Esophagus muscularis mucosa (tissue), 4 donors: Measurements from ENCODE around the gene CTU2. TPM values are rescaled to one million over a fixed set of nuclear protein-coding genes. Genes with fewer than 3 reads are reported as not detected.

Experiments used
- DNase-seq: peaks from one replicate; pipeline ENCODE4 v3.0.0-alpha.2; 2017; ENCODE audit errors: extremely low spot score
- H3K27ac ChIP-seq, 4 donors: fragments of 200-600 bp; sonication (generic); replicated peaks in 1 of 4; 1 replicate in 3 of 4; 2 replicates in 1 of 4; pipeline ENCODE4 v1.5.1; 2016 to 2019; ENCODE audit warnings: mild to moderate bottlenecking in 1 of 4
- H3K27me3 ChIP-seq, 4 donors: fragments of 200-600 bp; sonication (generic); one replicate each; pipeline versions ENCODE4 v1.5.1 to v1.6.0; 2016 to 2019
- H3K36me3 ChIP-seq, 4 donors: fragments of 200-600 bp; sonication (generic); one replicate each; pipeline ENCODE4 v1.5.1; 2016 to 2019
- H3K4me1 ChIP-seq, 4 donors: fragments of 200-600 bp; sonication (generic); one replicate each; pipeline ENCODE4 v1.5.1; 2016 to 2019
- H3K4me3 ChIP-seq, 4 donors: fragments of 200-600 bp; sonication (generic); 1 replicate in 2 of 4; 2 replicates in 2 of 4; pipeline ENCODE4 v1.5.1; 2016 to 2019; ENCODE audit warnings: mild to moderate bottlenecking in 4 of 4, moderate library complexity in 1 of 4
- H3K9me3 ChIP-seq, 4 donors: fragments of 200-600 bp; sonication (generic); 1 replicate in 3 of 4; 2 replicates in 1 of 4; pipeline ENCODE4 v1.5.1; 2016 to 2019
- EP300 ChIP-seq: sonication (generic); formaldehyde crosslinking; IDR thresholded peaks from one replicate; pipeline ENCODE4 v1.6.1; 2017; ENCODE audit warnings: antibody characterized with exemption
- POLR2A ChIP-seq: fragments of 450-650 bp; IDR thresholded peaks from one replicate; pipeline ENCODE4 v1.6.1; 2017; ENCODE audit warnings: antibody characterized with exemption, moderate library complexity, mild to moderate bottlenecking, low read depth
- POLR2AphosphoS5 ChIP-seq, 2 donors: sonication (generic); formaldehyde crosslinking; IDR thresholded peaks; one replicate each; pipeline ENCODE4 v1.6.1; 2017; ENCODE audit warnings: antibody characterized with exemption in 2 of 2
- WGBS: methylation state at CpG from one replicate; pipeline ENCODE4 v1.1.5; 2018; 5-methylcytosine and 5-hydroxymethylcytosine counted together
- intact Hi-C: fragments of 100-400 bp; cut with DNase I; formaldehyde crosslinking; loops from one replicate; pipeline ENCODE4 v1.15.1; 2023
- total RNA-seq, 4 donors: library from RNA; depleted of rRNA; stranded (reverse); fragments of >200 nt; gene quantifications; one replicate each; pipeline versions ENCODE4 v1.1.0 to v1.2.1, GENCODE V29; 2016
- TF ChIP-seq, protein P1 (sequence below), 3 experiments: fragments of 200-600 bp in 2 of 3; fragments of 450-650 bp in 1 of 3; sonication (generic) in 2 of 3; IDR thresholded peaks; one replicate each; pipeline ENCODE4 v1.5.1; 2017 to 2019; ENCODE audit warnings: antibody characterized with exemption in 3 of 3, mild to moderate bottlenecking in 2 of 3, moderate library complexity in 1 of 3

CTU2 gene
- total RNA-seq, 4 donors from 2014 or later: 8.9 to 14.7 (median 10.3) TPM

GRCh38 chr16:88692861-88693260 is 13.4 kb upstream of the CTU2 start:
- 64% methylated on average over 2 of the region's 10 CpGs for WGBS
- peaks cover 0 to 54% (median 24%) of the 10 kb centered on the region in 4 donors for H3K27me3 ChIP-seq
- H3K36me3 ChIP-seq: peaks cover 11 to 30% (median 24%) of the 10 kb centered on the region in 4 donors
- H3K4me1 ChIP-seq: peaks cover 0 to 7% (median 2%) of the 10 kb centered on the region in 4 donors
- no peak for TF ChIP-seq POLR2A
- TF ChIP-seq POLR2AphosphoS5 (IDR thresholded peaks at IDR 0.05): no peak
- TF ChIP-seq, protein P1, sequence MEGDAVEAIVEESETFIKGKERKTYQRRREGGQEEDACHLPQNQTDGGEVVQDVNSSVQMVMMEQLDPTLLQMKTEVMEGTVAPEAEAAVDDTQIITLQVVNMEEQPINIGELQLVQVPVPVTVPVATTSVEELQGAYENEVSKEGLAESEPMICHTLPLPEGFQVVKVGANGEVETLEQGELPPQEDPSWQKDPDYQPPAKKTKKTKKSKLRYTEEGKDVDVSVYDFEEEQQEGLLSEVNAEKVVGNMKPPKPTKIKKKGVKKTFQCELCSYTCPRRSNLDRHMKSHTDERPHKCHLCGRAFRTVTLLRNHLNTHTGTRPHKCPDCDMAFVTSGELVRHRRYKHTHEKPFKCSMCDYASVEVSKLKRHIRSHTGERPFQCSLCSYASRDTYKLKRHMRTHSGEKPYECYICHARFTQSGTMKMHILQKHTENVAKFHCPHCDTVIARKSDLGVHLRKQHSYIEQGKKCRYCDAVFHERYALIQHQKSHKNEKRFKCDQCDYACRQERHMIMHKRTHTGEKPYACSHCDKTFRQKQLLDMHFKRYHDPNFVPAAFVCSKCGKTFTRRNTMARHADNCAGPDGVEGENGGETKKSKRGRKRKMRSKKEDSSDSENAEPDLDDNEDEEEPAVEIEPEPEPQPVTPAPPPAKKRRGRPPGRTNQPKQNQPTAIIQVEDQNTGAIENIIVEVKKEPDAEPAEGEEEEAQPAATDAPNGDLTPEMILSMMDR (IDR thresholded peaks at IDR 0.05): no peak
- no peak for TF ChIP-seq EP300
- intact Hi-C loops: no loop called here
- H3K4me3 ChIP-seq: no peak overlapping the region
- no peak for DNase-seq
- no peaks in the 10 kb centered on the region for H3K9me3 ChIP-seq
- no peak overlapping the region for H3K27ac ChIP-seq

DNA sequence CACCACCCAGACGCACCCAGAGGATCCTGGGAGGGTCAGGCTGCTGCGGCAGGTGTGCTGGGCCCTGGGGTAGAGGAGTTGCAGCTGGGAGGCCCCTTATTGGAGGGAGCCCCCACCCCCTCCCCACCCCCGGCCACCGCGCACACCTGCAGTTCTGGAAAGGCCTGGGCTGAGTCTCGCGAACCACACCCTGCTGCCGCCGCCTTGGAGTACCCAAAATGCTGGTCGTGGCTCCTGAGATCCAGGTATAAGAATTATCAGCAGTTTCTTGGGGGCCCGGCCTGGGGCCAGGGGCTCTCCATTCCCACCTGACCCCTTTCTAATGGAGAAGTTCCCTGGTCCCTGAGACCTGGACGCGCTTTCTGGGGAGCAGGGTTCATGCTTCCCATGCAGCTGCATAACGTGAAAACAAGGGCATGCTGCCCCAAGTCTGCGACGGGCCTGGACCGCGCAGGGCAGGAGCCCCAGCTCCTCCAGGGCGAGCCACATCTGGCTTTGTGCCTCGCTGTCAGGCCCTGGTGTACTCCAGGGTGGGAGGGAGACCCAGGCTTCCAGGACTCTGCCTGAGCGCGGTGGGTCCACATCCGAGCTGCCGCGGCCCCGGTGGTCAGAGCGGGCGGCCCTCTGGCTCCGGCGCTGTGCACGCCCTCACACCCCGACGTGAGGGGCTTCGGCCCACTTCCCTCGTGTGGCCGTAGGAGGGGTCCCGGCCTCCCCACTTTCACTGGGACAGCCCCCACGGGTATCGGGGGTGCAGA is 12.7 kb upstream of the CTU2 start:
- peaks cover 18 to 37% (median 31%) of the 10 kb centered on the region in 4 donors for H3K36me3 ChIP-seq
- no peak for TF ChIP-seq EP300
- DNase-seq: no peak
- intact Hi-C loops: no loop called here
- H3K4me3 ChIP-seq: no peak overlapping the region
- no peak overlapping the region for H3K27ac ChIP-seq
- WGBS: 93% methylated on average over 20 of the region's 39 CpGs
- H3K4me1 ChIP-seq: peaks cover 0 to 4% (median under 1%) of the 10 kb centered on the region in 4 donors
- peaks cover 0 to 47% (median 17%) of the 10 kb centered on the region in 4 donors for H3K27me3 ChIP-seq
- H3K9me3 ChIP-seq: no peaks in the 10 kb centered on the region

DNA sequence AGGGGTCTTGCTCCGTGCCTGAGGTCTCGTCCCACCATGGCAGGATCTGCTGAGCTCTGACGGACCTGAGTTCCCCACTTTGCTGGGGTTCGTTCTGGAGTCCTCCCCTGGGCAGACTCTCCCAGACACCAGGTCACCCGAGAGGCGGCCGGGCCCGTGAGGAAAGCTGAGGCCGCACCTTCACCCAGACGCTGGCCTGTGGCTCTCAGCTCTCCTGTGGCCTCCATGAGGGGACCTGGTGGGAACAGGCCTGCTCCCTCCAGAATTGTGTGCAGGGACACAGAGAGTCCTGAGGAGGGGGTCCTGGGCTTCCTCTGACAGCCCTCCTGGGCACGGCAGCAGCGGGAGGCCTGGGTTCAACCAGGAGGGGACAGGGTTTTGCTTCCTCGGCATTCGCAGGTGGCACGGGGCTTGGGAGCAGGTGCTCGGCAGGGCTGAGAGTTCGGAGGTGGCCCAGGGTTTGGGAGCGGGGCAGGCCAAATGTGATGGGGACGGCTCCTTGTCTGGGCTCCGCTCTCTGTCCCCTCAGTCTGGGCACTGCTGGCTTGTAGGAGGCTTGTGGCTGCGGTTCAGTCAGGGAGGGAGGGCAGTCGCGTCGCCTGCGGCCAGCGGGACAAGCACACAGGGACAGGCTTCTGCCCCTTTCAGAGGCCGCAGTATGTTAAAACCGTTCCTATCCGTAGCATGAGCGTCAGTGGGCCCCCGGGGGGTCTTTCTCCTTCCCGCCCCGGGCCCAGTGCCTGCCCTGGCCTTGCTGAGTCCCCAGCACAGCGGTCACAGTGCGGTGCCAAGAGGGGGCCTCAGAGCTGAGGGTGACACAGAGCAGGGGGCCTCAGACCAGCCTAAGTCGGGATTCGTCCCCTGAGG is 11.8 kb upstream of the CTU2 start:
- H3K4me1 ChIP-seq: peaks cover 0 to 4% (median 0%) of the 10 kb centered on the region in 4 donors
- no peak for DNase-seq

DNA sequence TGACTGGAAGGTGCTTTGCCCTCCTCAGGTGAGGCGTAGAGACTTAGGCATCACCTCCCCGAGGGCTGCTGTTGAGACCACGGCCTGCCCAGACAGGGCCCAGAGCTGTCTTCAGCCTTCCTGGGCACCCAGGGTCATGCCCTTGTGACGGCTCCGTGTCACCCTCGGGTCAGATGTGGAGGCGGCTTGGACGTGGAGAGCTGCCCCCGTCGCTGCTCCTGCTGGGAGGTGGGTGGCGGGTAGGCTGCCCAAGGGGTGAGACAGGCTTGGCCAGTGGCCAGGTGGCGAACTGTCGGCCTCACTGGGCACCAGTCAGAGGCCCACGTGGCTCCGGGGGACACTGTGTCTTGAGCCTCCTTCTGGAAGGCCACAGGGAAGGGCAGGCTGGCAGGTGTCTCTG is 11.1 kb upstream of the CTU2 start:
- H3K9me3 ChIP-seq: no peaks in the 10 kb centered on the region
- no CpG with 5 or more reads among the region's 15 CpGs for WGBS
- TF ChIP-seq, protein P1 (IDR thresholded peaks at IDR 0.05): no peak
- no peak for TF ChIP-seq POLR2AphosphoS5 (IDR thresholded peaks at IDR 0.05)
- peaks cover 19 to 53% (median 47%) of the 10 kb centered on the region in 4 donors for H3K36me3 ChIP-seq
- DNase-seq: no peak
- peaks cover 0 to 7% (median 5%) of the 10 kb centered on the region in 4 donors for H3K4me1 ChIP-seq
- H3K27ac ChIP-seq: no peak overlapping the region
- no peak overlapping the region for H3K4me3 ChIP-seq
- peaks cover 0 to 30% (median 4%) of the 10 kb centered on the region in 4 donors for H3K27me3 ChIP-seq
- intact Hi-C loops: no loop called here

More for the DNA sequence above, 11.8 kb upstream of the CTU2 start:
- peaks cover 0 to 38% (median 9%) of the 10 kb centered on the region in 4 donors for H3K27me3 ChIP-seq
- WGBS: 93% methylated on average over 14 of the region's 37 CpGs
- TF ChIP-seq, protein P1 (IDR thresholded peaks at IDR 0.05): no peak
- TF ChIP-seq EP300: no peak
- TF ChIP-seq POLR2AphosphoS5 (IDR thresholded peaks at IDR 0.05): no peak
- no peak for TF ChIP-seq POLR2A
- intact Hi-C loops: no loop called here
- H3K9me3 ChIP-seq: no peaks in the 10 kb centered on the region
- peaks cover 19 to 46% (median 40%) of the 10 kb centered on the region in 4 donors for H3K36me3 ChIP-seq
- H3K27ac ChIP-seq: no peak overlapping the region
- no peak overlapping the region for H3K4me3 ChIP-seq

- Histone ChIP-seq H3K9me3 (no peaks in the 10 kb centered on the region), H3K27ac (no peak overlapping the region), H3K27me3 (peaks cover 0 to 25% (median under 1%) of the 10 kb centered on the region in 4 donors), H3K36me3 (peaks cover 19 to 59% (median 50%) of the 10 kb centered on the region in 4 donors), H3K4me3 (no peak overlapping the region), H3K4me1 (peaks cover 5 to 12% (median 10%) of the 10 kb centered on the region in 4 donors)
- TF ChIP-seq EP300 (no peak), POLR2AphosphoS5 (IDR thresholded peaks at IDR 0.05) (no peak), POLR2A (no peak)
- TF ChIP-seq, protein P1 (IDR thresholded peaks at IDR 0.05): no peak
- 89% methylated on average over 7 of the region's 7 CpGs for WGBS
- intact Hi-C loops: no loop called here
- DNase-seq: no peak
These were observed 10.6 kb upstream of the CTU2 start for GRCh38 chr16:88695753-88696152.
